ENCODE measurements around the gene NKRF. TPM values are rescaled to one million over a fixed set of nuclear protein-coding genes. Genes with fewer than 3 reads are reported as not detected.
"Not testable (repeated sequence)": the region's sequence is repeated elsewhere in the genome, so short reads cannot be mapped to it uniquely, and the experiment has no call there.

Gene NKRF
- 10 to 100 TPM; 15.3 to 19.8 TPM for total RNA-seq

DNA sequence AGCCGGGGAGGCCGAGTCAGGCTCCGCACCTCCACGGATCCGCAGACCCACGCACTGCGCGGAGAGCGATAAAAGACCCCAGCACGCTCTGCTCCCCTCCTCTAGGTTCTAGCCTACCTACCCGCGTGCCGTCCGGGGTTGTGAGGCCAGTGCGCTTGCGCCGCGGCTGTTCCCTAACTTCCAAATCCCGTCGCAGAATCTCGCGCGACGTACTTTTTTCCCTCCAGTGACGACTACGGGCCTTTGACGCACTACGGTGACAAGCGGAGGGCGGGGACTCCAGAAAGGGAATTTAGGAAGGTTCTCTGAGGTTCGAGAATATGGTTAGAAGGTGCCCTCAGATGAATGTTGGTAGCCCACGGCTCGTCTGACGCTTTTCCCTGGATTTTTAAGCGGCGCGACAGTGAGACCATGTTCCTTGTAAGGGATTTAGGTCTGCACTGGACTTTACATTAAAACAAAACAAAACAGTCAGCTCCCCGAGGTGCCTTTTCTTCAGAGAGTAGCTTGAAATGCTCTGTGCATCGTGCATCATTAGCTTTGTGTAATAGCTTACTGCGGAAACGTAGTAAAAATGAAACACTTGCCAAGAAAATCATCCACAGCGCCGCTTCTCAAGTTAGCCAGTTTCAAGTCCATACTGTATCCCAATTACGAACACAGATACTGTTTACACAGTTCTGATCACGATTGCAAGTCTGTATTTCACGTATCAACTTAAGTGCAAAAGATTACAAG is at the start of gene NKRF:
TSS of gene NKRF (minus strand) at position 145 of the 738 bp plus-strand sequence.
- H3K9me3 Mint-ChIP-seq, result no peaks in the 10 kb centered on the region
- ATAC-seq (replicated peaks), result peak; percentile 88
- no peaks in the 10 kb centered on the region for H3K27me3 Mint-ChIP-seq
- H3K4me3 Mint-ChIP-seq, result peak within 1 kb of the TSS; percentile 95
- H3K4me1 Mint-ChIP-seq, result peaks cover 13% of the 10 kb centered on the region
- peaks cover 44% of the 10 kb centered on the region for H3K36me3 Mint-ChIP-seq (ENCODE audit: low read depth)
- peak within 1 kb of the TSS; percentile 96 for H3K27ac Mint-ChIP-seq

DNA sequence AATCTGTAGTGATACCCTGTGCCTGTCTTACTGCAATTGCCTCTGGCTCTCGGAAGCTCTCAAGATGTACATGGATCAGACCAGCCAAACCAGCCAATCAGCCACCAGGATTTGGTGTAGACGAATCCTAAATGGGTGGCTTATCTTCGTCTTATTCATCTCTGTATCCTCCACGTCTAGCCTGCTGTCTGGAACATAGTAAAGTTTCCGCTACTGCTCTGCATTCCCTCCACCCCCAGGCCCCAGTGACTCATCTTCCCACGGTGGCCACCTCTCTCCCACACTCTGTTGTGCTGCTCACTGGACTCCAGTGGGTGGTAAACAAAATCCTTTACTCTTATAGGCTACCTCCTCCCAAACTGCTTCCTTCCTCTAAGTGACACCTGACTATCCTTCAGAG is 48.9 kb upstream of the NKRF start:
- H3K36me3 Mint-ChIP-seq (ENCODE audit: low read depth), result peaks cover 91% of the 10 kb centered on the region
- H3K9me3 Mint-ChIP-seq, result no peaks in the 10 kb centered on the region
- H3K27me3 Mint-ChIP-seq, result no peaks in the 10 kb centered on the region
- peak overlapping the region; percentile 69 for H3K4me3 Mint-ChIP-seq
- ATAC-seq (replicated peaks), result peak; percentile 97
- H3K27ac Mint-ChIP-seq, result peak overlapping the region; percentile 85
- H3K4me1 Mint-ChIP-seq, result peaks cover 30% of the 10 kb centered on the region

DNA sequence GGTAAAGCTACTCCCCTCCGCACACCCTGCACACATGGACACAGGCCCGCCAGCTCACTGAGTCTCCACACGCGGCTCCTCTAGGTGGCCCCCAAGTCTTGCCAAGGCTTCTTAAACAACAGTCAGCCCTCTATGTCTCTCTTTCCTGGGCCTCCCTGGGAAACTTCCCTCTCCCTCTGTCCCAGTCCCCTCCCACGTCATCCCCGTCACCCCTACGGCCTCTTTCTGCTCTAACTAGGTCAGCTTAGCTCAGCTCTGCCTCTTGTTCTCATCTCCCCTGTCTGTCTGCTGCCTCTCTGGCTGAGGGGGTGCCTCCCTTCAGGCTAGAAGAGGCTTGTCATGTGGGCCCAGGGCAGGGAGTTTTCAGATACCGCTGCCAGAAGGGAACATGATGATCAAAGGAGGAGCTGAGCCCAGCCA is 47.9 kb upstream of the NKRF start:
- Mint-ChIP-seq H3K4me1 (peaks cover 30% of the 10 kb centered on the region), H3K4me3 (peak overlapping the region; percentile 27), H3K36me3 (ENCODE audit: low read depth) (peaks cover 91% of the 10 kb centered on the region), H3K9me3 (no peaks in the 10 kb centered on the region), H3K27ac (peak overlapping the region; percentile 68), H3K27me3 (no peaks in the 10 kb centered on the region)
- ATAC-seq (replicated peaks), result no peak

DNA sequence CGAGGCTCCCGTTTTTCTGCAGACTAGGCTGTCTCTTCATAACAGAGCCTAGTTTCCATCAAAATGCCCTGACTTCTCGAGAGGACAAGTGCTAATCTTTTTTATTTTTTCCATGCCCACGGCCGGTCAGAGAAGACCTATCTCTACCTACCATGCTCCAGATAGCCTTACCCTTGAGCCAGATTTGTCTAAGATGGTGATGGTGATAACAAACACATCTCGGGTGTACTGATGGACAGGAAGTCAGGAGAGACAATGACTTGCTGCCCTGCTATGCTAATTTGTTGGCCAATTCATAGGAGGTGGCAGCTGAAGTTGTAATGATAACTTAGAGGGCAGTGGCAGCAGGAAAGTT is 42.2 kb upstream of the NKRF start:
- peak; percentile 12 for ATAC-seq (replicated peaks)
- Mint-ChIP-seq H3K4me3 (peak overlapping the region; percentile 72), H3K4me1 (peaks cover 14% of the 10 kb centered on the region), H3K27me3 (no peaks in the 10 kb centered on the region), H3K36me3 (ENCODE audit: low read depth) (peaks cover 88% of the 10 kb centered on the region), H3K27ac (peak overlapping the region; percentile 95), H3K9me3 (no peaks in the 10 kb centered on the region)

DNA sequence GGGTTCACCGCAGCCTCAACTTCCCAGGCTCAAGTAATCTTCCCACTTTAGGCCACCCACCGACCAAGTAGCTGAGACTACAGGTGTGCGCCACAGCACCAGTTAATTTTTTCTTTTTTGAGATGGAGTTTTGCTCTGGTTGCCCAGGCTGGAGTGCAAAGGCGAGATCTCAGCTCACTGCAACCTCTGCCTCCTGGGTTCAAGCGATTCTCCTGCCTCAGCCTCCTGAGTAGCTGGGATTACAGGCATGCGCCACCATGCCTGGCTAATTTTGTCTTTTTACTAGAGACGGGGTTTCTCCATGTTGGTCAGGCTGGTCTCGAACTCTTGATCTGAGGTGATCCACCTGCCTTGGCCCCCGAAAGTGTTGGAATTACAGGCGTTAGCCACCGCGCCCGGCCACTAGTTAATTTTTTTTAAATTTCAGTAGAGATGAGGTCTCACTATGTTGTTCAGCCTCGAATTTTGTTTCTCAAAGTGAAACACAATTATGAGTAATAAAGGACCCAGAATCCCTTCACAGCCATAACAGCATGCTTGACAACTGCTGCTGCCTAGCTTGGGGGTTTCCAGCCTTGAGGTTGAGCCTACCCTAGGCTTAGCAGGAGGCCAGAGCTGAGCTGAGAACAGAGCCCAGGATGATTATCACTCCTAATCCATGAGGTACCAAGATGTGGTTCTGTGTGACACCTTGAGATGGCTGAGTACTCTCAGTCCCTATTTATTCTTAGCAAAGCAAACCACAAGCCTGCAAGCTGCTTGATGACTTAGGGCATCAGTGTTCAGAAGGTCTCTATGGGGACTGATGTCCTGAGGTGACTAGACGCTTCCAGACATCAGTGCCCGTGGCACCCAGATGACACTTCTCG is 41.6 kb upstream of the NKRF start:
- H3K4me1 Mint-ChIP-seq, result peaks cover 14% of the 10 kb centered on the region
- ATAC-seq (replicated peaks), result peak; percentile 94

DNA sequence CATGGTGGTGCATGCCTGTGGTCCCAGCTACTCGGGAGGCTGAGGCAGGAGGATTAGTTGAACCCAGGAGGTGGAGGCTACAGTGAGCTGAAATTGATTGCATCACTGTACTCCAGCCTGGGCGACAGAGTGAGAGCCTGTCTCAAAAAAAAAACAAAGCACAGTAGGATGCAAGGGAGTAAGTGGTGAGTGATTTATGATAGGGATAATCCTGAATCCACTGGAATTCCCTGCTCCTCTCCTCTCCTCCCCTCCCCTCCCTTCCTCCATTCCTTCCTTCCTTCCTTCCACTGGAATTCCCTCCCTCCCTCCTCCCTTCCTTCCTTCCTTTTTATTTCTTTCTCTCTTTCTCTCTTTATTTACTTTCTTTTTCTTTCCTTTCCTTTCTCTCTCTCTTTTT is 40.9 kb upstream of the NKRF start:
- peaks cover 83% of the 10 kb centered on the region for H3K36me3 Mint-ChIP-seq (ENCODE audit: low read depth)
- H3K27ac Mint-ChIP-seq, result peak overlapping the region; percentile 93
- no peaks in the 10 kb centered on the region for H3K27me3 Mint-ChIP-seq
- ATAC-seq (replicated peaks), result no peak
- peak overlapping the region; percentile 72 for H3K4me3 Mint-ChIP-seq
- H3K9me3 Mint-ChIP-seq, result no peaks in the 10 kb centered on the region
- H3K4me1 Mint-ChIP-seq, result peaks cover 14% of the 10 kb centered on the region

More for the DNA sequence above, 41.6 kb upstream of the NKRF start:
- H3K4me3 Mint-ChIP-seq, result peak overlapping the region; percentile 72
- H3K27ac Mint-ChIP-seq, result peak overlapping the region; percentile 95
- H3K9me3 Mint-ChIP-seq, result no peaks in the 10 kb centered on the region
- H3K27me3 Mint-ChIP-seq, result no peaks in the 10 kb centered on the region
- peaks cover 88% of the 10 kb centered on the region for H3K36me3 Mint-ChIP-seq (ENCODE audit: low read depth)

DNA sequence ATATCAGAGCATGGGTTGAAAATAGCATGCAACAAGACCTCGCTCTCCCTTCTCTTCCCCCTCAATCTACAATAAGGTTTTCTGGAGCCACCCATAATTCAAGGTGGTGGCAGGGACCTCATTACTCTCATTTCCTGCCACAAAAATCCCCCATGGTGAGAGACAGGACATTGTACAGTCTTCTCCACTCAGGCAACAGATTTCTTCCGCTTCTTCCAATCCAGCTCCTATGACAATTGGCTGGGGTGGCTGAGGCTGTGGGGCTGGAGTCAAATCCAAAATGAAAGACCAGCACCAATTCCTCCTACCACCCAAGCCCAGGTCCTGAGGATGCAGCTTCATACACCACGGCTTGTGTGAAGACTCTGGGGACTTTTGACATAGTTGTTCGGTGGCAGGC is 40.3 kb upstream of the NKRF start:
- Mint-ChIP-seq H3K9me3 (no peaks in the 10 kb centered on the region), H3K4me1 (peaks cover 14% of the 10 kb centered on the region), H3K27me3 (no peaks in the 10 kb centered on the region), H3K27ac (peak overlapping the region; percentile 93), H3K4me3 (peak overlapping the region; percentile 50), H3K36me3 (ENCODE audit: low read depth) (peaks cover 84% of the 10 kb centered on the region)
- no peak for ATAC-seq (replicated peaks)

DNA sequence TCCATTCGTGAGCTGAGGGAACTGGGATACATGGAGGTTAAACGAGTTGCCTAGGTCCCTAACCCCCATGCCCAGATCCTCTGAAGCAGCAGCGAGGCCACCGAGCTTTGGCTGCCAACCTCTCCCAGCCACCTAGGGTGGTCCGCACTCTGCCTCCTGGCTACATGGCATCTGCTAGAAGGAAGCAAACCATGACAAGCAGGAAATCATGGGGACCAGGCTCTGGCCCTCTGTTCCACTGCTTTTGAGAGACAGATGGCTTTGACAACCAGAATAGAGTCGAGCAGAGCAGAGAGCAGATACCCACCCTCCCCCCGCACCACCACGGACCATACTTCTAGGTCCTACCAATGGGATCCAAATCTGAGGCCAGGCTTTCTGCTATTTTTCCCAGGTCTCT is 37.5 kb upstream of the NKRF start:
- no peak for ATAC-seq (replicated peaks)
- Mint-ChIP-seq H3K27me3 (no peaks in the 10 kb centered on the region), H3K9me3 (no peaks in the 10 kb centered on the region), H3K27ac (no peak overlapping the region), H3K4me3 (no peak overlapping the region), H3K36me3 (ENCODE audit: low read depth) (peaks cover 85% of the 10 kb centered on the region), H3K4me1 (peaks cover 6% of the 10 kb centered on the region)

DNA sequence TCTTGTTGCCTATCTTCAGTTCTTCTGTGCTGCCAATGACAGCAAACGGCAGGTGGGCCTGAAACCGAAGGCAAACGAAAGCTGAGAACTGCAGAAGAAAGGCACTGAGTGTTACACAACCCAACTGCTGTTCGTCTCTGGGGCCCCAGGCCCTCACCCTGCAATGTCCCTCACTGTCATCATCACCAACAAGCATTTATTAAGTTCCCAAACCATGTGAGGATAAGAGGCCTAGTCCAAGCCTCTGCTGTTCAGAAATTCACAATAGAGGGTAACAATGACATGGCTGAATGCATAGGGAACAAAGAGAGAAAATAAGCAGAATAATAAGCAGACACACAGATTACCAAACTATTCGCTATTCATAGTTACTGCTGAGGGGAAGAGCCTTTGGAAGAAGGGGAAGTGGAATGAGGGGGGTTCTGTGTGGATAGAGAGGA is 34.5 kb upstream of the NKRF start:
- Mint-ChIP-seq H3K27ac (peak overlapping the region; percentile 60), H3K4me1 (peaks cover 9% of the 10 kb centered on the region), H3K9me3 (no peaks in the 10 kb centered on the region), H3K4me3 (no peak overlapping the region), H3K27me3 (no peaks in the 10 kb centered on the region), H3K36me3 (ENCODE audit: low read depth) (peaks cover 83% of the 10 kb centered on the region)
- ATAC-seq (replicated peaks), result no peak

DNA sequence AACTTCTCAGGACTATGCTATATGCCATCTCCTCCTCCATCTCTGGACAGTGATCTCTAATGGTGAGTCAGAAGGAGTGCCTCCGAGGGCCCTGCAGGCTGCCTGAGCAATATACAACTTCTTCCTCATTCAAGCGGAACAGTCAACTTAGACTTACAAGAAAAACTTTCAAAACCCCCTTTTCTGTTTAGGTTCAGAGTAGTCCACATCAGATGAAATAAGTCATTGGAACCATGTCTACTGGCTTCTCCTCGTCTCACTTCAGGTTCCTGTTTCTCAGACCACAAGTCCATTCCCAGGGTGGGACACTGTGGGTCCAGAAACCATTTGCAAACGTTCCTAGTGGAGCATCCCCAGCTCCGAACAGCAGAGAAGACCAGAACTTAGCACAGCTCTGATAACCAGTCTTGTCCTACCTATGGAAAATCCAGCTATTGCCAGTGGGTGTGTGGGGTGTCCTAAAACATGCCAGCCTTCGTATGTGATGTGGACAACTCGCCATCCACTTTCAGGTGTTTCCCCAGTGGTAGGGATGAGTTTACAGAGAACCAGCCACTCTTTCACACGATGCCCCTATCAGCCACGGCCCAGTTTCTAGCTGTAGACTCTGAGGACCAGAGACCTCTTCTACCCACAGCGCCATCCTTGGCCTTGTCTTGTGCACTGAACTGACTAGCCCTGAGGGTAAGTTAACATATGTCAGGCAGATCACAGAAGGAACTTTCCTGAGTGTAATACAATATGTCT is 32.7 kb upstream of the NKRF start:
- H3K27me3 Mint-ChIP-seq, result no peaks in the 10 kb centered on the region
- H3K4me3 Mint-ChIP-seq, result no peak overlapping the region
- H3K4me1 Mint-ChIP-seq, result peaks cover 17% of the 10 kb centered on the region
- ATAC-seq (replicated peaks), result peak; percentile 49
- peaks cover 91% of the 10 kb centered on the region for H3K36me3 Mint-ChIP-seq (ENCODE audit: low read depth)
- peak overlapping the region; percentile 52 for H3K27ac Mint-ChIP-seq
- no peaks in the 10 kb centered on the region for H3K9me3 Mint-ChIP-seq

DNA sequence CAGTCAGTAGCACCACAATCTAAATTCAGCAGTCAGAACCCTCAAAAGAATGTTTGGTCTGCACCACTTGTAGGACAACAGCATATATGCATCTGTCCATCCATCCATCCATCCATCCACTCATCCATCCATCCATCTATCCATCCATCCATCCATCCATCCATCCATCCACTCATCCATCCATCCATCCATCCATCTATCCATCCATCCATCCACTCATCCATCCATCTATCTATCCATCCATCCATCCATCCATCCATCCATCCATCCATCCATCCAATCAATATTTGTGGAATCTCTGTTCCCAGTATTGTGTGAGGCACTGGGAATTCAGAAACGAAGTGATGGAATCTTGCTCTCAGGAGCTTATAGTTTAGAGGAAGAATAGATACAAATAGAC is 31.2 kb upstream of the NKRF start:
- Mint-ChIP-seq H3K36me3 (ENCODE audit: low read depth) (peaks cover 93% of the 10 kb centered on the region), H3K27ac (peak overlapping the region; percentile 59), H3K4me1 (peaks cover 17% of the 10 kb centered on the region)
- not testable (repeated sequence) for ATAC-seq (replicated peaks); H3K9me3 Mint-ChIP-seq; H3K4me3 Mint-ChIP-seq; H3K27me3 Mint-ChIP-seq

DNA sequence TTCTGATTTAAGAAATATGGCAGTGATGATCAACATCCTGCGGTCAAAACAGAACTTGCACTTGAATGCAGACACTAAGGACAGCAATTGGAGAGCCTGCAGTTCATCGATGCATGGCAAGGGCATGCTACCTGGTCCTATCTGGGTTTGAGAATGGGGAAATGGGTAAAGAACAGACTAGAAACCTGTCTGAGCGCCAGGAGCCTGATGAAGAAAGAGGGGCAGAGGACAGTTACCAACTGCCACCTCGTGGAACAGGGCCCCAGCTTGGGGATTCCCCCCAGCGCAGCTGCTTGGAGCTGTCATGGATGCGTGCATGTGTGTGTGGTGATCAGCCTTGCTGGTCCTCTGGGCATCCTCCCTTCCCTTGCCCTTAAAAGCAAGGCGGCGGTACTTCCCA is 30.2 kb upstream of the NKRF start:
- H3K4me1 Mint-ChIP-seq, result peaks cover 17% of the 10 kb centered on the region
- H3K9me3 Mint-ChIP-seq, result no peaks in the 10 kb centered on the region
- H3K27me3 Mint-ChIP-seq, result no peaks in the 10 kb centered on the region
- no peak for ATAC-seq (replicated peaks)
- H3K27ac Mint-ChIP-seq, result no peak overlapping the region
- no peak overlapping the region for H3K4me3 Mint-ChIP-seq
- peaks cover 90% of the 10 kb centered on the region for H3K36me3 Mint-ChIP-seq (ENCODE audit: low read depth)

DNA sequence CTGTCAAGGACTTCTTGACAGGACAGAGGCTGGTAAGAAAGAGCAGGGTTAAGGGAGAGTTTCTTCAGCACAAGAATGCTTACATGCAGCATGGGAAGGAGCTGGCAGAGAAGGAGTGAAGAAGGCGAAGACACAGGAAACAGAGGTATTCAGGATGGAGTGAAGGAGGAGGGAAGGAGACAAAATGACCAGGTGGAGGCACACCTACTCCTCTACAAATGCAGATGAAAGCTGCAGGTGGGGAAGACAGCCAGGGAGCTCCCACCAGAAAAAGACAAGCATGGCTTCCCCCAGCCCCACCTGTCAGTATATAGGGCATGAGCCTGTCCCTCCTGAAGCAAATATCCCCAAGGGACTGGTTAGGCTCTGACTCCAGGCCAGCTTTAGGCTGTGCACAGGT is 29.6 kb upstream of the NKRF start:
- H3K9me3 Mint-ChIP-seq, result no peaks in the 10 kb centered on the region
- peaks cover 17% of the 10 kb centered on the region for H3K4me1 Mint-ChIP-seq
- H3K27ac Mint-ChIP-seq, result peak overlapping the region; percentile 55
- no peaks in the 10 kb centered on the region for H3K27me3 Mint-ChIP-seq
- no peak for ATAC-seq (replicated peaks)
- H3K36me3 Mint-ChIP-seq (ENCODE audit: low read depth), result peaks cover 88% of the 10 kb centered on the region
- H3K4me3 Mint-ChIP-seq, result no peak overlapping the region

DNA sequence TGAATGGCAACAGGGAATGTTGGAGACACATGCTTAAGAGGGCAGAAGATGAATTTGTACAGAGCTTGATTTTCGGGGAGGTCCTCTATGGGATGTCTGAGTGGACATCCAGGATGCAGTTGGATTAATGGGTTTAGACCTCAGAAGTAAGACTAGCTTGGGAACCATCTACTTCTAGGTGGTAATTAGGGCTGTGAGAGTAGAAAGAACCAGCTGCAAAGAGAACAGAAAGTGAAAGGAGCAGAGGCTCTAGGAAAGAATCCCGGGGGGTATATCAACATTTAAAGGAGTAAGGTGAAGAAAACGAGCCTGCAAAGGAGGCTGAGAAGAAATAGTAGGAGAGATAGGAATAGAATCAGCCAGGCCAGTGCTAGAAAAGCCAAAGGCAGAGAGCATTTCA is 29.0 kb upstream of the NKRF start:
- ATAC-seq (replicated peaks), result no peak
- no peaks in the 10 kb centered on the region for H3K27me3 Mint-ChIP-seq
- peaks cover 17% of the 10 kb centered on the region for H3K4me1 Mint-ChIP-seq
- peaks cover 88% of the 10 kb centered on the region for H3K36me3 Mint-ChIP-seq (ENCODE audit: low read depth)
- H3K4me3 Mint-ChIP-seq, result no peak overlapping the region
- peak overlapping the region; percentile 55 for H3K27ac Mint-ChIP-seq
- no peaks in the 10 kb centered on the region for H3K9me3 Mint-ChIP-seq
